COLO668 (cell line): Measurements from ENCODE around the gene ZNF486.
"Not testable (repeated sequence)": the region's sequence is repeated elsewhere in the genome, so short reads cannot be mapped to it uniquely, and the experiment has no call there.

Source experiments
- DNase-seq: peaks from one replicate; lab custom pipeline; 2025; ENCODE audit not compliant: unreplicated experiment; lab: John Stamatoyannopoulos, UW

Gene ZNF486

GRCh38 chr19:20221605-20222004 is 54.6 kb downstream of the ZNF486 start:
- DNase-seq = not testable (repeated sequence)

- no peak for DNase-seq
Observed at GRCh38 chr19:20233105-20233504, 66.1 kb downstream of the ZNF486 start.

GRCh38 chr19:20235156-20235555 is 68.1 kb downstream of the ZNF486 start:
- DNase-seq = no peak

GRCh38 chr19:20237773-20238623 is 71.0 kb downstream of the ZNF486 start:
- DNase-seq = peak; percentile 75

- no peak for DNase-seq
Observed at GRCh38 chr19:20243629-20244028, 76.6 kb downstream of the ZNF486 start.

- DNase-seq = no peak
Observed at GRCh38 chr19:20244356-20244755, 77.3 kb downstream of the ZNF486 start.

GRCh38 chr19:20245309-20245708 is 78.3 kb downstream of the ZNF486 start:
- DNase-seq = no peak

DNA sequence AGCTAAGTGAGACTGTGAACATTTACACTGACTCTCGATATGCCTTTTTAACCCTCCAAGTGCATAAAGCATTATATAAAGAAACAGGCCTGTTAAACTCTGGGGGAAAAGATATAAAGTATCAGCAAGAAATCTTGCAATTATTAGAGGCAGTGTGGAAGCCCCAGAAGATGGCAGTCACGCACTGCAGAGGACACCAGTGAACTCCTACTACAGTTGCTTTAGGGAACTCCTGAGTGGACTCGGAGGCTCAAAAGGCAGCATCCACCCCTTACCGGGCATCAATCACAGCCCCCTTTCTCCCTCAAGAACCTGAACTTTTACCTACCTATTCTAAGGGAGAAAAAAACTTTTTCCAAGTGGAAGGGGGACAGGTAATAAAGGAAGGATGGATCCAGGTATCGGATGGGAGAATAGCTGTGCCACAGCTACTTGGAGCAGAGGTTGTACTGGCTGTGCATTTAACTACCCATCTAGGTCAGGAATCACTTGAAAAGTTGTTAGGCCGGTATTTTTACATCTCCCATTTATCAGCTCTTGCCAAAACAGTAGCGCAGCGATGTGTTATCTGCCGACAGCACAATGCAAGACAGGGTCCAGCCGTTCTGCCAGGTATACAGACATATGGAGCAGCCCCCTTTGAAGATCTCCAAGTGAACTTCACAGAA is 80.1 kb downstream of the ZNF486 start:
- peak; percentile 1 for DNase-seq

DNA sequence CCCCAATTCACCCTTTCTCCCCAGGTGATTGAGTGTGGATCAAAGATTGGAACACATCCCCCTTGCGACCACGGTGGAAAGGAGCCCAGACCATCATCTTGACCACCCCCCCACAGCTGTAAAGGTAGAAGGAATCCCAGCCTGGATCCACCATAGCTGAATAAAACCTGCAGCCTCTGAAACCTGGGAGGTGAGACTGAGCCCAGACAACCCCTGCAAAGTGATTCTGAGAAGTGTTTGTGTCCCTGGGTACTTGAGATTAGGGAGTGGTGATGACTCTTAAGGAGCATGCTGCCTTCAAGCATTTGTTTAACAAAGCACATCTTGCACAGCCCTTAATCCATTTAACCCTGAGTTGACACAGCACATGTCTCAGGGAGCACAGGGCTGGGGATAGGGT is 81.2 kb downstream of the ZNF486 start:
- not testable (repeated sequence) for DNase-seq
